Fibroblast of lung (primary cell): ENCODE results near the gene SIM1.

Experiments
- CTCF ChIP-seq, 2 donors: IDR thresholded peaks in 1 of 2; conservative IDR thresholded peaks in 1 of 2; 1 replicate in 1 of 2; 2 replicates in 1 of 2; pipeline ENCODE4 v1.5.1; 2011 to 2012; ENCODE audit warnings: low read length in 2 of 2, control low read depth in 1 of 2, inconsistent platforms in 1 of 2, low read depth in 1 of 2, mild to moderate bottlenecking in 1 of 2
- EZH2 ChIP-seq: IDR thresholded peaks from 2 replicates; pipeline ENCODE4 v1.5.1; 2012; ENCODE audit warnings: low read length, control low read depth, mild to moderate bottlenecking; ENCODE audit errors: missing control alignments

GRCh38 chr6:100490065-100490464 is 25.3 kb upstream of the SIM1 start:
- TF ChIP-seq CTCF (conservative IDR thresholded peaks at IDR 0.05 in 1 of 2, IDR thresholded peaks at IDR 0.05 in 1 of 2; ENCODE audit: low read depth in 1 of 2, low read length in 2 of 2), result no peak
- no peak for TF ChIP-seq EZH2
